Putamen (tissue), 1 donor: Measurements from ENCODE around the gene ZDHHC6.
"Not testable (repeated sequence)": the region's sequence is repeated elsewhere in the genome, so short reads cannot be mapped to it uniquely, and the experiment has no call there.

Experiments used
- DNase-seq: peaks from one replicate; pipeline ENCODE4 v3.0.0-alpha.2; 2016; ENCODE audit warnings: low spot score

ZDHHC6 gene

DNA sequence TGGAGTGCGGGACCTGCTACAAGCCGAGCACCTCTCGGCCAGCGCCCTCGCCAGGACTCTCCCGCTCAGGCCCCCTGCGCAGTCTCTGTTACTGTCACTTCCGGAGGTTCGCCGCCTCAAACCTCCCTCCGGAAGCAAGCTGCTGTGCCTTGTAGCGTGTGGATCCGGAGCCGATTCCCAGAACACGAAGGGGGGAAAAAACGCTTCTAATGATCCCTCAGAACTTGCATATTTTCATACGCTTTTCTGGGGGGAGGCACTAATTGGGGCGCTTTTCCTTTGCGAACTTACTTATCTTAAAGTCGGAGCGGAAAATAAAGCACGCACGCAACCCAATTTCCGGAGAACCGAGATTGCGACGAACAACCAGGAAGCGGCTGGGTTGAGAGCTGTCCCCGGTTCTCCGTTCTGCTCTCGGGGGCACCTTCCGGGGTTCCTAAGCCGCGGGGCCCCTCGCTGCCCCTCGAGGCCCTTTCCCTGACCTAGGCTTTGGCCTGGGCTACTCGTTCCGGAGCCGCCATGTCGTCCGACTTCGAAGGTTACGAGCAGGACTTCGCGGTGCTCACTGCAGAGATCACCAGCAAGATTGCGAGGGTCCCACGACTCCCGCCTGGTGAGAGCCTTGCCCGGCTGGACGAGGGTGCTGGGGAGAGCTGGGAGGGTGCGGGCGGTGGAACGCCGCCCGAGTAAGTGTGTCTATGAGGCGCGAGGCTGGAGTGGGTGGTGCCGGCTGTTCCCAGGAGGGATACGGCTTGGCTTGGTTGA is at the start of gene ZDHHC6, which contains the start of gene VTI1A:
TSS of gene ZDHHC6 (minus strand) at position 60 of the 765 bp plus-strand sequence. CDS start 1,478 bp downstream, outside the sequence.
TSS of gene VTI1A (plus strand) at position 361 of the 765 bp plus-strand sequence. CDS start at position 520, 159 bp downstream.
- peak; percentile 83 for DNase-seq

GRCh38 chr10:112492736-112493135 is 46.0 kb upstream of the ZDHHC6 start:
- DNase-seq: no peak

DNA sequence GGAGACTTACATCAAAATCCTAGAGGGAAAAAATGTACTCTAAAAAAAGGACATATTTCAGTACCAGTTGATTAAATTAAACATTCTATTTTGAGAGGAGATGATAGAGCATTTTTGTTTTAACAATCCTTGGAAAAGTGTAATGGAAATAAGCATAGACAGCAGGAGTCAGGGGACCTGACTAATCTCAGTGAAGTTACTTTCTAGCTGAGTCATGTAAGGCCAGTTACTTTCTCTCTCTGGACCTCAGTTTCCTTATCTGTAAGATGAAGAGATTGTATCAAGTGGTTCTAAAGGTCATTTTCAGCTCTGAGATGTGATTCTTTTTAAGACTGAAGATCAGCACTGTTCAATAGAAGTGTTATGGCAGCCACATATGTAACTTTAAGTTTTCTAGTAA is 44.4 kb upstream of the ZDHHC6 start:
- DNase-seq: no peak

DNA sequence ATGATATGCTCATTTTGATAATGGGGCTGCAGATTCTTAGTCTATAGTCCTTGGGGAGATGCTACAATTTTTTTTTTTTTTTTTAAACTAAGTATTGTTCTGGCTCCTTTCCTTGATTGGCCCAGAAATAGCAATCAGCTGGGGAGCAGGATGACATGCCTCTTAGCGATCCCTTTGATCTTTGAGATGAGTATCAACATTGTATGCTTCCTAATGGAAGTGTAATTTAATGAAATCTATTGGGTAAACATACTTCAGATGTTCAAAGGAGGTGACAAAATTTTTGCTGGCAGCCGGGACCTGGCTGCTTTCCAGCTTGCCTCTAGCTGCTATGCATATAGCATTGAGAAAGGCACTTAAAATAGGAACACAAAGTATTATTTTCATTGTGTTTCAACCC is 43.8 kb upstream of the ZDHHC6 start:
- no peak for DNase-seq

DNA sequence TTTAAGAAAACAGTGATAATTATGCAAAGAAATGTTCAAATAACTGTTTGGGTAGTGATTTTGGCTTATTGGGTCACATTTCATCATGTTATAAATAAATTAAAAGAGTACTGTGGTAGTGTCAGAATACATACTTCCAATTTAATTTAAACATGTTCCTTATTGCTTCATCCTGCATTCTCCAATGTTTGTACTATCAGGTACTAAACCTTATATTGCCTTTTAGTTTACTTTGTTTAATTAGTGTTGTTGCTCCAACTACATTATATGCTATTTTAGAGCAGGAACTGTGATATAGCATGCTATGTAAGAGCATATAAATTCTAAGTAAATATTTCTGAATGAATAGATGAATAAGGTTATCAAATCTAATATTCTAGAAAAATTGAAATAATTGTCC is 41.2 kb upstream of the ZDHHC6 start:
- no peak for DNase-seq

DNA sequence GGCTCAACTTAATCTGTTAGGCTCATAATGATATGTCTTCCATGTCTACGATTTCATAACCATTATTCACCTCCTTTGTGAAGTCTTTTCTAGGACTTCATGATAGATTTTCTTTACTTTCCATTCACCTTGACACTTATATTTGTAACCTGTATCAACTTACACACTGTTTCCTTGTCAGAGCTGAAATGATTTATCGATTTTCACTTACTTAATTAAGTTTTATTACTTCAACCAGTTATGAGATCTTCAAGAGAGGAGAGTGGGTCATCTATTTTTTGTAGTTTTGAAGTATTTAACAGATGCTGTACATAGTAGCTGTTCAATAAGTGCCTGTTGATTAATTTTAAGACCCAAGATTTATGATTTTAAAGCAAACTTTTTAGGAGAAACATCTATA is 37.7 kb upstream of the ZDHHC6 start:
- no peak for DNase-seq

DNA sequence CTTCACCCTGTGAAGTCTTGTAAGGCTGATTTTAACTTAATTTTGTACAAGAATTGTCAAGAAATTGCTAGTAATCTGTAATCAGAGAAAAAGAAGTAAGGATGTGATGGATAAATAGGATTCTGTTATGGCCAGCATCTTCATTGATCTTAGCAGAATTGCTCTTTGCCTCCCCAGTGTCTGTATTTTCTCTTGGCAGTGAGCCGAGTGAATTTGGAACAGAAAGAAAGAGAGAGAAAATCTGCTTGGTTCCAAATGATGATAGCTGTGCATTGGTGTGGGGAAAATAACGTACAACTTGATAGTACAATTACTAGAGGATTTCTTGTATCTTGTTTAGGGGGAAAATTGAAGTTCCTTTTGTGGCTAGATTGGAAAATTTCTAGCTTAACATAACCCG is 34.9 kb upstream of the ZDHHC6 start:
- DNase-seq: no peak

DNA sequence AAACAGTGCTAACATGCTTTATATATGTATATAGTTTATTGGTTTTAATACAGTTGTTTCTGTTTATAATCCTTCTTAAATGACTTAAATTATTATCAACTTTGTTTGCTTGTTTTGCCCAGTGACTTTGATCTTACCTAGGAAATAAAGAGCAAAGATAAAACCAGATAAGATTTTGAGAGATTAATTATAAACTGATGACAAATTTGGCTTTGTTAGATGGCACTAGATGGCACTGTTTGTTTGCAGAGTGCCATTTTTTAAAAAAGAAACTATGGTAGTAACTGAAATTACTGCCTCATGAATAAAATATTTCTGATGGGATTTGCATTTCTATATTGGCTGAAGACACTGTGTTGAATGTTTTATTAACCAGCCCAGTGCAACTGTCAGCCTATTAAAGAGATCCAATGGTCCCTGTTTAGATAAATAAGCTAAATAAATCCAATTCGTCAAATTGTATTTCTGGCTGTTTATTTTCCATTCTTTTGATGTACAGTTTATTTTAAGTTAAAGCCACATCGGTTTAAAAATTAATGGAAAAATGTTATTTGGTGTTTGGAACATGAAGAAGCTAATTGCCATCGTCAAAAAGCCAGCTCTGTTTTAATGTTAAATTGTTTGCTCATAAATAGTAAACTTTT is 29.0 kb upstream of the ZDHHC6 start:
- no peak for DNase-seq

DNA sequence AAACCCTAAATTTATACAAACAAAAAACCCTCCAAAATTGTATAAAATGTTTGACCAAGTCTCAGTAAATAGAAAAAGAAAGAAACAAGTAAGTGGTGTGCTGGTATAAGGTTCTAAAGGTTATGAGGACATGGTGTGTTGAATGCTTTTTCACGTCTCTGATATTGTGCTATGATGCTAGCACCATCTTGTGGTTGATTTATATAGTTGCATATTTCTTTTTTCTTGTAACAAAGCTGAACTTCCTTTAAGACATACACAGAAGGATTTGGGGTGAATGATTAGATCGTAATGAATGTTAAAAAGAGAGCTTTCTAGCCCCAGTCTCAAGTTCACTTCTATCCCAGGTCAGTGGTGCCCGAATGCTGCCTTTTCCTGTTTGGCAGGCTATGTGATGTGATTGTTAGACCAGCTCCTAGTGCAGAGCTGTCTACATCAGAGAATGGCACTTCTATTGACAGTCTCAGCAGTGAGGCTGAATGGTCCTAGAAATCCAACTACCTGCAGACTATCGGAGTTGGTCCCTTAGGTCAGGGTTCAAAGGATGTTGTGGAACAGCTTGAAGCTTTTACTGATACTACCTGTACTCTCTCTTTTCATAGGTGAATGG is 25.3 kb upstream of the ZDHHC6 start:
- DNase-seq: peak; percentile 41

GRCh38 chr10:112467541-112468075 is 20.9 kb upstream of the ZDHHC6 start:
- DNase-seq: no peak

- no peak for DNase-seq
Measured at GRCh38 chr10:112466802-112467201, 20.1 kb upstream of the ZDHHC6 start.

DNA sequence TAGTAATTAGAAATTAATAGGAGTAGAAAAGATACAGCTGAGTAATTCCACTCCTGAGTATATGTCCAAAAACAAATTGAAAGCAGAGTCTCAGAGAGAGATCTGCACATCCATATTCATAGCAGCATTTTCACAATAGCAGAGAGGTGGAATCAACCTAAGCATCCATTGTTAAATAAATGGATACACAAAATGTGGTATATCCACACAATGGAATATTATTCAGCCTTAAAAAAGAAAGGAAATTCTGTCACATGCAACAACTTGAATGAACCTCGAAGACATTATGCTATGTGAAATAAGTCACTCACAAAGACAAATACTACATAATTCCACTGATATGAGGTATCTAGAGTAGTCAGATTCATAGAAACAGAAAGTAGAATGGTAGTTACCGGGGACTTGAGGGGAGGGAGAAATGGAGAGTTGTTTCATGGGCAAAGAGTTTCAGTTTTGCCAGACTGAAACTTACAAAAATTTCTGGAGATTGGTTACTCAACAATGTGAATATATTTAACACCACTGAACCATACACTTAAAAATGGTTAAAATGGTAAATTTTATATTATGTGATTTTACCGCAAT is 18.7 kb upstream of the ZDHHC6 start:
- no peak for DNase-seq

DNA sequence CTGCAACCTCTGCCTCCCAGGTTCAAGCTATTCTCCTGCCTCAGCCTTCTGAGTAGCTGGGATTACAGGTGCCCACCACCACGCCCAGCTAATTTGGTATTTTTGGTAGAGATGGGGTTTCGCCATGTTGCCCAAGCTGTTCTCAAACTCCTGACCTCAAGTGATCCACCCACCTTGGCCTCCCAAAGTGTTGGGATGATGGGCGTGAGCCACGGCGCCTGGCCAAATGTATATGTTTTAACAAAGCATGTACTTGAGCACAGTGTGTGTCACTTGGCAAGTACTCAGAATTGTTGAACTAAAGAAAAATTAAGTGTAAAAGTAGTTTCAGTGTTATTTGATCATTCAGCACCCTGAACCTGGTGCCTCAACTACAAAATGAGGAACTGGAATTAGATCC is 17.4 kb upstream of the ZDHHC6 start:
- not testable (repeated sequence) for DNase-seq

DNA sequence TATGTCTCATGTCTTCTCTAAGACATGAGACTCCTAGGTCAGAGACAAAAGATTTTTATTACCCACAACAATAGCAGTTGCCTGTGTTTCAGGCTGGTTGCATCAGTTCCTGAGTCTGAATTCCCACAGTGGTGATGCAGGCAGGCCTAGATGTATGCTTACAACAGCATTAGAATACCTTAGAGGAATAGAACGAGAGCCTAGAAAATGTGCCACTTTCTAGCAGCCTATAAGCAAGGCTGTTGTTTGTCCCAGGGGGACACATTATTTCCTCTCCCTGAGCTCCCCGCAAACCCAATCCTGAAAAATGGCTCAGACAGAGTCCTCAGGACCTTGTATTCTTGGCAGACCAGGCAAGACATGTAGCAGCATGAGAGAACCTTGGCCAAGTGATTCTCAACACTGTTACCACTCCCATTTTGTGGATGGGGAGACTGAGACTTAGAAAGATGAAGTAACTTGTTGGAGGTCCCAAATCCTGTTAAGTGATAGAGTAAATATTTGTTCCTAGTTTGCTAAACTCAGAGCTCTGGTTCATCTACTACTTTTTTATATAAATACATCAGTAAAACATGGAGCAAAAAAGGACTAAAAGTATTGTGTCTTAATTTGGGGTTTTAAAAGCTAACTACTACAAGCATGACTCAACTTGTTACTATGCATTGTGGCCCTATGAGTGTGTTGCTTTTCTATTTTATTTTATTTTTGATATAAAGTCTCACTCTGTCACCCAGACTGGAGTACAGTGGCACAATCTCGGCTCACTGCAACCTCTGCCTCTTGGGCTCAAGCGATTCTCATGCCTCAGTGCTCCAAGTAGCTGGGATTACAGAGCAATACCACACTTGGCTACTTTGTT is 14.5 kb upstream of the ZDHHC6 start:
- DNase-seq: no peak

DNA sequence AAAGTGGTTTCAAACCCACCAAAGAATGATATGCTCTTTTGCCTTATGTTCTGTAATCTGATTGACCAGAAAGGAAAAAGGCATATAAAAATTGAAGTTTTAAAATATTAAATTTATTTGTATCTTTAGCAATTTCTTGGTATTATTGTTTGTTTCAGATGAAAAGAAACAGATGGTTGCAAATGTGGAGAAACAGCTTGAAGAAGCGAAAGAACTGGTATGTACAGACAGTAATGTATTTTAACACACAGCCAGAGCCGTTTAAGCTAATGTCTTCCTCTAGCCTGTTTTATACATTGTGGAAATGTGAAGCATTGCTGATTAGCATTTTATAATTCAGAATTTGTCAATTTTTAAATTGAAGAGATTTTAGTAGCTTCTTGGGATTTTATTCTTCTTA is 13.7 kb upstream of the ZDHHC6 start:
- DNase-seq: no peak

GRCh38 chr10:112456533-112456932 is 9.8 kb upstream of the ZDHHC6 start:
- no peak for DNase-seq

GRCh38 chr10:112454910-112455779 is 8.4 kb upstream of the ZDHHC6 start:
- DNase-seq: no peak

GRCh38 chr10:112448888-112449287 is 2.2 kb upstream of the ZDHHC6 start:
- DNase-seq: no peak

DNA sequence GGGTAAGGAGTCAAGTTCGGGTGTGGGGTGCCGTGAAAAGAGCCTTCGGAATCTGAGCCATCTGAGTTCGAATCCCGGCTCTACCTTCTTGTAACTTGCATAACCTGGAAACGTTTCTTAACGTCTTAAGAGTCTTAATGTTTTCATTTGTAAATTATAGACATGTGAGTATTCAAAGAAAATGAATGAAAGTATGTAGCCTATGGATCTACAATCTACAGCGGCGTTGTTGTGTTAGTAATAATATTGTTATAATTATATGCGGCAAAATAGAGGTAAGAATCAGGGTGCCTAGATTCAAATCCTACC is 860 bp upstream of the ZDHHC6 start:
- DNase-seq: no peak

- no peak for DNase-seq
Measured at GRCh38 chr10:112446055-112446854, 459 bp downstream of the ZDHHC6 start.
